Gastrocnemius medialis (tissue), 4 donors: Measurements from ENCODE around the gene MINPP1. TPM values are rescaled to one million over a fixed set of nuclear protein-coding genes. Genes with fewer than 3 reads are reported as not detected.

ENCODE experiments used
- ATAC-seq, 2 donors: fragments of 150-250 bp; one replicate each; pipeline ENCODE4 v1.9.1; 2016
- DNase-seq, 2 donors: peaks; one replicate each; pipeline ENCODE4 v3.0.0-alpha.2; 2019
- H3K27ac ChIP-seq, 4 donors: fragments of 200-600 bp; sonication (generic); 1 replicate in 1 of 4; 2 replicates in 3 of 4; pipeline ENCODE4 v1.5.1; 2016 to 2018; ENCODE audit warnings: mild to moderate bottlenecking in 2 of 4, moderate library complexity in 1 of 4
- H3K27me3 ChIP-seq, 3 donors: fragments of 200-600 bp; sonication (generic) in 2 of 3; 1 replicate in 1 of 3; 2 replicates in 2 of 3; pipeline versions ENCODE4 v1.5.1 to v1.6.0; 2016 to 2019; ENCODE audit warnings: mild to moderate bottlenecking in 1 of 3, moderate library complexity in 1 of 3
- H3K36me3 ChIP-seq, 2 donors: fragments of 200-600 bp; sonication (generic) in 1 of 2; one replicate each; pipeline ENCODE4 v1.5.1; 2017 to 2018
- H3K4me1 ChIP-seq, 2 donors: fragments of 200-600 bp; sonication (generic) in 1 of 2; one replicate each; pipeline ENCODE4 v1.5.1; 2016 to 2017; ENCODE audit warnings: mild to moderate bottlenecking in 2 of 2
- H3K4me3 ChIP-seq, 4 donors: fragments of 200-600 bp; sonication (generic) in 3 of 4; 1 replicate in 1 of 4; 2 replicates in 3 of 4; pipeline ENCODE4 v1.5.1; 2016 to 2019; ENCODE audit warnings: mild to moderate bottlenecking in 2 of 4
- H3K9me3 ChIP-seq, 3 donors: fragments of 200-600 bp; sonication (generic) in 2 of 3; 1 replicate in 1 of 3; 2 replicates in 2 of 3; pipeline ENCODE4 v1.5.1; 2016 to 2019
- CTCF ChIP-seq, 5 experiments: fragments of 450-650 bp in 3 of 5; fragments of 200-600 bp in 2 of 5; sonication (generic) in 2 of 5; IDR thresholded peaks in 4 of 5; conservative IDR thresholded peaks in 1 of 5; 1 replicate in 4 of 5; 2 replicates in 1 of 5; pipeline ENCODE4 v1.5.1; 2016 to 2019; ENCODE audit warnings: antibody characterized with exemption in 5 of 5, mild to moderate bottlenecking in 3 of 5, moderate library complexity in 3 of 5
- POLR2A ChIP-seq, 2 donors: fragments of 450-650 bp; IDR thresholded peaks; one replicate each; pipeline ENCODE4 v1.6.1; 2017; ENCODE audit warnings: antibody characterized with exemption in 2 of 2, mild to moderate bottlenecking in 2 of 2, moderate library complexity in 2 of 2
- in situ Hi-C, 4 donors: fragments of 200-750 bp; cut with MboI; loops; one replicate each; pipeline versions ENCODE4 v1.15.0 to v1.8.0; 2017; ENCODE audit warnings: low sequenced_read_pairs in 4 of 4
- intact Hi-C: fragments of 100-400 bp; cut with DNase I; formaldehyde crosslinking; loops from one replicate; pipeline ENCODE4 v1.15.1; 2023; ENCODE audit warnings: low total_unique reads
- total RNA-seq, 4 donors: library from RNA; depleted of rRNA; stranded (reverse); fragments of >200 nt; gene quantifications; one replicate each; pipeline versions ENCODE4 v1.1.0 to v1.2.3, GENCODE V29; 2016

The MINPP1 gene
- total RNA-seq, 4 donors from 2014 or later: 6.9 to 7.1 (median 7.0) TPM

- Histone ChIP-seq H3K9me3 (no peaks in the 10 kb centered on the region), H3K27me3 (no peaks in the 10 kb centered on the region), H3K4me3 (no peak overlapping the region), H3K36me3 (peaks cover 0 to 19% of the 10 kb centered on the region in 2 donors), H3K4me1 (peaks cover 6 to 10% of the 10 kb centered on the region in 2 donors), H3K27ac (peak overlapping the region in 3 of 4 donors; percentile 7 to 36 (median 27))
- DNase-seq (no peak), ATAC-seq (no peak)
- TF ChIP-seq POLR2A (IDR thresholded peaks at IDR 0.05): no peak
- no peak for TF ChIP-seq CTCF (IDR thresholded peaks at IDR 0.05 in 4 of 5, conservative IDR thresholded peaks at IDR 0.05 in 1 of 5)
- intact Hi-C loops: no loop called here
- in situ Hi-C loops: no loop called here
Measured at GRCh38 chr10:87524296-87524695, 19.6 kb downstream of the MINPP1 start.

GRCh38 chr10:87531908-87532622, 27.4 kb downstream of the MINPP1 start:
- peak; percentile 46 to 75 for ATAC-seq
- no peak for DNase-seq
- Histone ChIP-seq H3K4me3 (peak overlapping the region in 1 of 4 donors; percentile 20), H3K9me3 (no peaks in the 10 kb centered on the region), H3K36me3 (peaks cover 0 to 4% of the 10 kb centered on the region in 2 donors), H3K27me3 (no peaks in the 10 kb centered on the region), H3K4me1 (peaks cover 0 to 7% of the 10 kb centered on the region in 2 donors), H3K27ac (peak overlapping the region; percentile 56 to 75 (median 64))
- no peak for TF ChIP-seq CTCF (IDR thresholded peaks at IDR 0.05 in 4 of 5, conservative IDR thresholded peaks at IDR 0.05 in 1 of 5)
- TF ChIP-seq POLR2A (IDR thresholded peaks at IDR 0.05): no peak
- intact Hi-C loops (loop anchor here (5.0 to 10.0 kb wide), 2 partner anchors 203 to 240 kb away; no protein-coding TSS in a partner anchor), in situ Hi-C loops (loop anchor here in 2 of 4 donors (25.0 kb wide), 1 partner anchor 230 kb away; no protein-coding TSS in a partner anchor)

- intact Hi-C loops (loop anchor here (5.0 to 10.0 kb wide), 2 partner anchors 202 to 240 kb away; no protein-coding TSS in a partner anchor), in situ Hi-C loops (loop anchor here in 2 of 4 donors (25.0 kb wide), 1 partner anchor 230 kb away; no protein-coding TSS in a partner anchor)
- H3K36me3 ChIP-seq: peaks cover 0 to 4% of the 10 kb centered on the region in 2 donors
- DNase-seq (no peak), ATAC-seq (no peak)
- H3K9me3 ChIP-seq: no peaks in the 10 kb centered on the region
- H3K4me1 ChIP-seq: peaks cover 0 to 7% of the 10 kb centered on the region in 2 donors
- no peaks in the 10 kb centered on the region for H3K27me3 ChIP-seq
- TF ChIP-seq CTCF (IDR thresholded peaks at IDR 0.05 in 4 of 5, conservative IDR thresholded peaks at IDR 0.05 in 1 of 5) (no peak), POLR2A (IDR thresholded peaks at IDR 0.05) (no peak)
- peak overlapping the region in 2 of 4 donors; percentile 3 to 20 for H3K4me3 ChIP-seq
- H3K27ac ChIP-seq: peak overlapping the region; percentile 56 to 75 (median 64)
Measured at GRCh38 chr10:87532696-87533095, 28.0 kb downstream of the MINPP1 start.

GRCh38 chr10:87534173-87534858, 29.6 kb downstream of the MINPP1 start:
- intact Hi-C loops: loop anchor here (5.0 to 10.0 kb wide), 2 partner anchors 200 to 238 kb away; no protein-coding TSS in a partner anchor
- Histone ChIP-seq H3K9me3 (no peaks in the 10 kb centered on the region), H3K4me3 (no peak overlapping the region), H3K36me3 (peaks cover 0 to 4% of the 10 kb centered on the region in 2 donors), H3K27me3 (no peaks in the 10 kb centered on the region), H3K27ac (no peak overlapping the region), H3K4me1 (peaks cover 0 to 7% of the 10 kb centered on the region in 2 donors)
- ATAC-seq (no peak), DNase-seq (no peak)
- in situ Hi-C loops: loop anchor here in 2 of 4 donors (25.0 kb wide), 1 partner anchor 228 kb away; no protein-coding TSS in a partner anchor
- TF ChIP-seq CTCF (IDR thresholded peaks at IDR 0.05 in 4 of 5, conservative IDR thresholded peaks at IDR 0.05 in 1 of 5) (no peak), POLR2A (IDR thresholded peaks at IDR 0.05) (no peak)
